ENCODE measurements around the gene NHP2. TPM values are rescaled to one million over a fixed set of nuclear protein-coding genes. Genes with fewer than 3 reads are reported as not detected.
A peak's percentile ranks its signal among the peaks of the same experiment; 100 is the strongest.

NHP2 gene
- total RNA-seq, 2 experiments from 2014 or later, result 42.2 to 44.5 TPM

GRCh38 chr5:178122346-178122745 lies 31.3 kb downstream of the NHP2 start:
- no peak overlapping the region for H3K27ac ChIP-seq (ENCODE audit: low read depth in 1 of 2, low read length in 2 of 2)
- Mint-ChIP-seq H3K36me3 (ENCODE audit: low read depth) (no peaks in the 10 kb centered on the region), H3K4me1 (ENCODE audit: low read depth) (peaks cover 16% of the 10 kb centered on the region), H3K4me3 (no peak overlapping the region), H3K9me3 (no peaks in the 10 kb centered on the region), H3K27ac (no peak overlapping the region), H3K27me3 (no peaks in the 10 kb centered on the region)
- no peaks in the 10 kb centered on the region for H3K36me3 ChIP-seq (ENCODE audit: insufficient read depth, low read length)
- peaks cover 0 to 3% of the 10 kb centered on the region in 2 experiments for H3K9me3 ChIP-seq (ENCODE audit: control insufficient read depth in 1 of 2, insufficient read depth in 1 of 2, low read length in 2 of 2)
- H3K4me1 ChIP-seq (ENCODE audit: insufficient read depth, low read length), result peaks cover 41% of the 10 kb centered on the region
- TF ChIP-seq CTCF (IDR thresholded peaks at IDR 0.05), result no peak
- no peak for DNase-seq
- intact Hi-C loops (cut with DNase I, micrococcal nuclease), result no loop called here
- no peak overlapping the region for H3K4me3 ChIP-seq (ENCODE audit: low read length)
- CTCF ChIA-PET, result interaction anchor here (2.2 kb wide), 1 partner anchor 22 kb away, joined by 15 read pairs; no protein-coding TSS in a partner anchor
- POLR2A ChIA-PET, result no interaction called here
- no peak for ATAC-seq (ENCODE audit: poor library complexity)
- H3K27me3 ChIP-seq (ENCODE audit: control insufficient read depth in 1 of 2, insufficient read depth in 2 of 2, low read length in 2 of 2), result no peaks in the 10 kb centered on the region

GRCh38 chr5:178121391-178122276 lies 32.1 kb downstream of the NHP2 start:
- Histone ChIP-seq H3K4me3 (ENCODE audit: low read length) (peak overlapping the region; percentile 40), H3K27me3 (ENCODE audit: control insufficient read depth in 1 of 2, insufficient read depth in 2 of 2, low read length in 2 of 2) (no peaks in the 10 kb centered on the region), H3K9me3 (ENCODE audit: control insufficient read depth in 1 of 2, insufficient read depth in 1 of 2, low read length in 2 of 2) (peaks cover 0 to 3% of the 10 kb centered on the region in 2 experiments), H3K27ac (ENCODE audit: low read depth in 1 of 2, low read length in 2 of 2) (no peak overlapping the region), H3K4me1 (ENCODE audit: insufficient read depth, low read length) (peaks cover 49% of the 10 kb centered on the region), H3K36me3 (ENCODE audit: insufficient read depth, low read length) (no peaks in the 10 kb centered on the region)
- intact Hi-C loops (cut with DNase I, micrococcal nuclease), result loop anchor here (1.0 to 2.0 kb wide), 2 partner anchors 25 kb away; no protein-coding TSS in a partner anchor
- Mint-ChIP-seq H3K27me3 (no peaks in the 10 kb centered on the region), H3K36me3 (ENCODE audit: low read depth) (no peaks in the 10 kb centered on the region), H3K9me3 (no peaks in the 10 kb centered on the region), H3K4me3 (peak overlapping the region; percentile 76), H3K4me1 (ENCODE audit: low read depth) (peaks cover 22% of the 10 kb centered on the region), H3K27ac (peak overlapping the region; percentile 72)
- POLR2A ChIA-PET, result interaction anchor here (0.8 to 2.4 kb wide), 11 partner anchors 9 to 83 kb away, joined by 3 to 14 read pairs (median 5); partner anchors contain the start of genes HNRNPAB, NHP2 and RMND5B
- ATAC-seq (ENCODE audit: poor library complexity) (peak; percentile 5), DNase-seq (no peak)
- TF ChIP-seq CTCF (IDR thresholded peaks at IDR 0.05), result no peak
- CTCF ChIA-PET, result interaction anchor here (0.6 to 2.2 kb wide), 14 partner anchors 9 to 111 kb away, joined by 3 to 17 read pairs (median 5); partner anchors contain the start of genes HNRNPAB, NHP2, PHYKPL and RMND5B

- H3K4me1 ChIP-seq (ENCODE audit: insufficient read depth, low read length), result peaks cover 57% of the 10 kb centered on the region
- no peaks in the 10 kb centered on the region for H3K36me3 Mint-ChIP-seq (ENCODE audit: low read depth)
- H3K9me3 ChIP-seq (ENCODE audit: control insufficient read depth in 1 of 2, insufficient read depth in 1 of 2, low read length in 2 of 2), result peaks cover 0 to 3% of the 10 kb centered on the region in 2 experiments
- DNase-seq (peak; percentile 80 to 94 (median 88)), ATAC-seq (ENCODE audit: poor library complexity) (peak; percentile 92)
- H3K27ac ChIP-seq (ENCODE audit: low read depth in 1 of 2, low read length in 2 of 2), result no peak overlapping the region
- no peaks in the 10 kb centered on the region for H3K9me3 Mint-ChIP-seq
- peak overlapping the region; percentile 40 for H3K4me3 ChIP-seq (ENCODE audit: low read length)
- peak overlapping the region; percentile 76 for H3K4me3 Mint-ChIP-seq
- CTCF ChIA-PET, result interaction anchor here (0.6 to 2.2 kb wide), 17 partner anchors 9 to 112 kb away, joined by 3 to 17 read pairs (median 4); partner anchors contain the start of genes HNRNPAB, NHP2, PHYKPL and RMND5B
- TF ChIP-seq CTCF (IDR thresholded peaks at IDR 0.05), result peak; percentile 73
- POLR2A ChIA-PET, result interaction anchor here (0.6 to 2.4 kb wide), 13 partner anchors 10 to 1786 kb away, joined by 3 to 14 read pairs (median 4); partner anchors contain the start of genes HNRNPAB, NHP2 and RMND5B
- H3K36me3 ChIP-seq (ENCODE audit: insufficient read depth, low read length), result no peaks in the 10 kb centered on the region
- H3K27me3 Mint-ChIP-seq, result no peaks in the 10 kb centered on the region
- peaks cover 0 to 4% of the 10 kb centered on the region in 2 experiments for H3K27me3 ChIP-seq (ENCODE audit: control insufficient read depth in 1 of 2, insufficient read depth in 2 of 2, low read length in 2 of 2)
- intact Hi-C loops (cut with DNase I, micrococcal nuclease), result loop anchor here (1.0 to 2.0 kb wide), 2 partner anchors 26 kb away; no protein-coding TSS in a partner anchor
- peaks cover 30% of the 10 kb centered on the region for H3K4me1 Mint-ChIP-seq (ENCODE audit: low read depth)
- peak overlapping the region; percentile 72 for H3K27ac Mint-ChIP-seq
Observed at GRCh38 chr5:178120607-178121357, 32.9 kb downstream of the NHP2 start.

Data from CD4-positive, alpha-beta T cell (primary cell).